GM18499 (cell line): ENCODE data around the gene RRP36.

ENCODE experiments used
- ATAC-seq: cut with Tn5 transposase; IDR thresholded peaks from one replicate; pipeline ENCODE4 v1.9.1; 2021; ENCODE audit warnings: moderate number of reproducible peaks; ENCODE audit not compliant: insufficient read depth, unreplicated experiment

The RRP36 gene

GRCh38 chr6:43060034-43060754 lies 38.8 kb downstream of the RRP36 start:
- ATAC-seq: no peak

- no peak for ATAC-seq
Observed at GRCh38 chr6:43060755-43061633, 39.6 kb downstream of the RRP36 start.

- no peak for ATAC-seq
Observed at GRCh38 chr6:43061861-43062260, 40.4 kb downstream of the RRP36 start.

GRCh38 chr6:43062818-43063217 lies 41.4 kb downstream of the RRP36 start:
- no peak for ATAC-seq

GRCh38 chr6:43070028-43070632 lies 48.7 kb downstream of the RRP36 start:
- no peak for ATAC-seq

- ATAC-seq: no peak
Observed at GRCh38 chr6:43074847-43075669, 53.6 kb downstream of the RRP36 start.

- ATAC-seq: no peak
Observed at GRCh38 chr6:43075670-43076463, 54.4 kb downstream of the RRP36 start, which contains the start of gene PTK7. PTK7 (plus strand) TSS chr6:43076314; CDS start chr6:43076489, 175 bp downstream.

GRCh38 chr6:43076464-43077332 lies 55.3 kb downstream of the RRP36 start:
- ATAC-seq: no peak

- ATAC-seq: no peak
Observed at GRCh38 chr6:43077333-43077809, 55.9 kb downstream of the RRP36 start.

GRCh38 chr6:43077981-43078511 lies 56.6 kb downstream of the RRP36 start:
- no peak for ATAC-seq

- no peak for ATAC-seq
Observed at GRCh38 chr6:43078691-43079090, 57.3 kb downstream of the RRP36 start.
